22Rv1 (cell line): ENCODE measurements around the gene PSMD7.
"Not testable (repeated sequence)": the region's sequence is repeated elsewhere in the genome, so short reads cannot be mapped to it uniquely, and the experiment has no call there.

Experiments
- H3K27ac ChIP-seq: fragments of 450-650 bp; 2 replicates; pipeline ENCODE4 v1.5.1; 2017
- ZFX ChIP-seq: fragments of 450-650 bp; IDR thresholded peaks from 2 replicates; pipeline ENCODE4 v1.6.1; 2017; ENCODE audit warnings: antibody characterized with exemption, borderline replicate concordance
- TF ChIP-seq, protein P1 (sequence below): fragments of 450-650 bp; IDR thresholded peaks from 2 replicates; pipeline ENCODE4 v1.5.1; 2017; ENCODE audit warnings: mild to moderate bottlenecking

PSMD7 gene

DNA sequence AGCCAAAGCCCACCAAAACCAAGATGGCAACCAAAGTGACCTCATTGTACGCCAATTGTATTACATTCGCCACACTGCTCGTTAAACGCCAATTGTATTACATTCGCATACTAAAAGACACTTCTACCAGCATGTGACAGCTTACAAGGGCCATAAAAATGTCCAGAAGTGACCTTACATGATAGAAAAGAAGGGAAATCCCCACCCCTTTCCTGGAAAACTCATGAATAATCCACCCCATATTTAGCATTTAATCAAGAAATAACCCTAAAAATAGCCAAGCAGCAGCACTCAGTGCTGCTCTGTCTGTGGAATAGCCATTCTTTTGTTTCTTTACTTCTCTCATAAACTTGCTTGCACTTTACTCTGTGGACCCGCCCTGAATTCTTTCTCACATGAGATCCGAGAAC is 25.7 kb downstream of the PSMD7 start:
- no peak overlapping the region for H3K27ac ChIP-seq
- no peak for TF ChIP-seq ZFX
- TF ChIP-seq, protein P1, sequence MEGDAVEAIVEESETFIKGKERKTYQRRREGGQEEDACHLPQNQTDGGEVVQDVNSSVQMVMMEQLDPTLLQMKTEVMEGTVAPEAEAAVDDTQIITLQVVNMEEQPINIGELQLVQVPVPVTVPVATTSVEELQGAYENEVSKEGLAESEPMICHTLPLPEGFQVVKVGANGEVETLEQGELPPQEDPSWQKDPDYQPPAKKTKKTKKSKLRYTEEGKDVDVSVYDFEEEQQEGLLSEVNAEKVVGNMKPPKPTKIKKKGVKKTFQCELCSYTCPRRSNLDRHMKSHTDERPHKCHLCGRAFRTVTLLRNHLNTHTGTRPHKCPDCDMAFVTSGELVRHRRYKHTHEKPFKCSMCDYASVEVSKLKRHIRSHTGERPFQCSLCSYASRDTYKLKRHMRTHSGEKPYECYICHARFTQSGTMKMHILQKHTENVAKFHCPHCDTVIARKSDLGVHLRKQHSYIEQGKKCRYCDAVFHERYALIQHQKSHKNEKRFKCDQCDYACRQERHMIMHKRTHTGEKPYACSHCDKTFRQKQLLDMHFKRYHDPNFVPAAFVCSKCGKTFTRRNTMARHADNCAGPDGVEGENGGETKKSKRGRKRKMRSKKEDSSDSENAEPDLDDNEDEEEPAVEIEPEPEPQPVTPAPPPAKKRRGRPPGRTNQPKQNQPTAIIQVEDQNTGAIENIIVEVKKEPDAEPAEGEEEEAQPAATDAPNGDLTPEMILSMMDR: no peak

DNA sequence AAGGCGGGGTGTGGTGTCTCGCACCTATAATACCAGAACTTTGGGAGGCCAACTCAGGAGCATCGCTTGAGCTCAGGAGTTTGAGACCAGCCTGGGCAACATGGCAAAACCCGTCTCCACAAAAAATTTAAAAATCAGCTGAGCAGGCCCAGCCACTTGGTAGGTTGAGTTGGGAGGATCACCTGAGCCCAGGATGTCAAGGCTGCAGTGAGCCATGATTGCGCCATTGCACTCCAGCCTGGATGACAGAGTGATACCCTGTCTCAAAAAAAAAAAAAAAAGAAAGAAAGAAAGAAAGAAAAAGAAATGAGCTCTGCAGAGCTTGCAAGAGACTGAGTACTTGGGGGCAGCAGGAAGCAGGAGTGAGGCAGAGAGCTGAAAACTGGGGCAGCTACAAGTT is 28.2 kb downstream of the PSMD7 start:
- not testable (repeated sequence) for H3K27ac ChIP-seq

DNA sequence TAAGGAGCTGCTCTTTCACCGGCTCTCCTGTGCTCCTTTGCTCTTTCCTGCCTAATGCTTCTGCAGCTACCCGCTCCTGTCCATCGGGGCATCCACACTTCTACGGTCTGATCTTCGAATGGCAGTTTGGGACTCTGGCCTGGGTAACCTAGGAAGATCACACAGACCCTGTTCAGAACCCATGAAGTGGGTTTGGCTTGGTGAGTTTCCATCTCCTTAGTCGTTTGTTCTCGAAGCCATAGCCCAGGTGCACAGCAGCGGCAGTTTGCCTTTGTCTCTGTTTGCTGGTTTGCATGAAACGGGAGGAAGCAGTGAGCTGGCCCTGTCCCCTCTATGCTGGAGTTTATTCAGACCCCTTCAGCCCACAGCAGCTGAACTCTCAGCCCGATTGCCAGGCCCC is 29.0 kb downstream of the PSMD7 start:
- TF ChIP-seq, protein P1: no peak
- TF ChIP-seq ZFX: no peak
- H3K27ac ChIP-seq: no peak overlapping the region

GRCh38 chr16:74328346-74328745 is 31.7 kb downstream of the PSMD7 start:
- H3K27ac ChIP-seq: not testable (repeated sequence)

GRCh38 chr16:74332469-74332868 is 35.9 kb downstream of the PSMD7 start:
- not testable (repeated sequence) for H3K27ac ChIP-seq

- not testable (repeated sequence) for H3K27ac ChIP-seq
Observed at GRCh38 chr16:74337506-74337905, 40.9 kb downstream of the PSMD7 start.

- not testable (repeated sequence) for H3K27ac ChIP-seq
Observed at GRCh38 chr16:74339226-74339625, 42.6 kb downstream of the PSMD7 start.

DNA sequence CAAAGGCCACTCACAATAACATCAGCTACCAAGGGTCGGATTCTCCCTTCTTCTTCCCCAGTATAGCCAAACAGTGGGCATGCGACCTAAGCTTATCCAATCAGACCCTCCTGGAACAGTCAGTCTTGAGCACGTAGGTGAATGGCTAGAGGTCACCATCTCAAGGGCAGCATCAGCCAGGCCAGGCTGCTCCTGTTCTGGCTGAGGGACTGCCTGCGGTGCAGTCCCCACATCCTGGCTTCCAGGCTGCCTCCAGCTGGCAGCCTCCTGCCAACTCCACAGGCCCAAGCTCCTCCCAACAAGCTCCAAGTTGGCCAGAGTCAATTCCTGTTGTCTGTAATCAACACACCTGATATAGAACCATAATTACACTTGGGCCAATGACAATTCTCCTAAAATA is 56.4 kb downstream of the PSMD7 start:
- H3K27ac ChIP-seq: not testable (repeated sequence)
